ENCODE data around the gene GRIP1. TPM values are rescaled to one million over a fixed set of nuclear protein-coding genes. Genes with fewer than 3 reads are reported as not detected.

Gene GRIP1
- total RNA-seq, 1 donor from 2014 or later, result 0.47 TPM

- no peak for TF ChIP-seq CTCF (IDR thresholded peaks at IDR 0.05; ENCODE audit: borderline replicate concordance)
- no peak overlapping the region for H3K27ac ChIP-seq (replicated peaks)
Observed at GRCh38 chr12:66612090-66612775, 66.6 kb downstream of the GRIP1 start.

GRCh38 chr12:66607147-66607546, 71.7 kb downstream of the GRIP1 start:
- no peak for TF ChIP-seq CTCF (IDR thresholded peaks at IDR 0.05; ENCODE audit: borderline replicate concordance)
- H3K4me1 ChIP-seq, result no peaks in the 10 kb centered on the region
- intact Hi-C loops (cut with micrococcal nuclease), result no loop called here
- no peaks in the 10 kb centered on the region for H3K27me3 ChIP-seq (ENCODE audit: low read depth)
- H3K4me3 ChIP-seq, result no peak overlapping the region
- H3K9me3 ChIP-seq (replicated peaks), result no peaks in the 10 kb centered on the region
- no peak overlapping the region for H3K27ac ChIP-seq (replicated peaks)
- H3K36me3 ChIP-seq, result no peaks in the 10 kb centered on the region
- DNase-seq, result no peak

More at GRCh38 chr12:66612090-66612775, 66.6 kb downstream of the GRIP1 start:
- Histone ChIP-seq H3K4me1 (no peaks in the 10 kb centered on the region), H3K9me3 (replicated peaks) (no peaks in the 10 kb centered on the region), H3K27me3 (ENCODE audit: low read depth) (no peaks in the 10 kb centered on the region), H3K36me3 (no peaks in the 10 kb centered on the region), H3K4me3 (no peak overlapping the region)
- intact Hi-C loops (cut with micrococcal nuclease), result no loop called here
- DNase-seq, result no peak

GRCh38 chr12:66605293-66605692, 73.6 kb downstream of the GRIP1 start:
- no peaks in the 10 kb centered on the region for H3K36me3 ChIP-seq
- no peak overlapping the region for H3K4me3 ChIP-seq
- no peaks in the 10 kb centered on the region for H3K4me1 ChIP-seq
- intact Hi-C loops (cut with micrococcal nuclease), result no loop called here
- H3K9me3 ChIP-seq (replicated peaks), result no peaks in the 10 kb centered on the region
- H3K27me3 ChIP-seq (ENCODE audit: low read depth), result no peaks in the 10 kb centered on the region
- H3K27ac ChIP-seq (replicated peaks), result no peak overlapping the region
- no peak for DNase-seq
- TF ChIP-seq CTCF (IDR thresholded peaks at IDR 0.05; ENCODE audit: borderline replicate concordance), result no peak

GRCh38 chr12:66603981-66604479, 74.8 kb downstream of the GRIP1 start:
- no peaks in the 10 kb centered on the region for H3K9me3 ChIP-seq (replicated peaks)
- DNase-seq, result no peak
- no peaks in the 10 kb centered on the region for H3K4me1 ChIP-seq
- no peak overlapping the region for H3K4me3 ChIP-seq
- intact Hi-C loops (cut with micrococcal nuclease), result no loop called here
- H3K36me3 ChIP-seq, result no peaks in the 10 kb centered on the region
- H3K27ac ChIP-seq (replicated peaks), result no peak overlapping the region
- no peak for TF ChIP-seq CTCF (IDR thresholded peaks at IDR 0.05; ENCODE audit: borderline replicate concordance)
- H3K27me3 ChIP-seq (ENCODE audit: low read depth), result no peaks in the 10 kb centered on the region

GRCh38 chr12:66603461-66603860, 75.4 kb downstream of the GRIP1 start:
- Histone ChIP-seq H3K27ac (replicated peaks) (no peak overlapping the region), H3K9me3 (replicated peaks) (no peaks in the 10 kb centered on the region), H3K36me3 (no peaks in the 10 kb centered on the region), H3K27me3 (ENCODE audit: low read depth) (no peaks in the 10 kb centered on the region), H3K4me1 (no peaks in the 10 kb centered on the region), H3K4me3 (no peak overlapping the region)
- TF ChIP-seq CTCF (IDR thresholded peaks at IDR 0.05; ENCODE audit: borderline replicate concordance), result no peak
- intact Hi-C loops (cut with micrococcal nuclease), result no loop called here
- DNase-seq, result no peak
